Measurements from ENCODE around the gene FGF18.

Gene FGF18

GRCh38 chr5:171420431-171421241 is 1.2 kb downstream of the FGF18 start:
- Histone ChIP-seq H3K4me2 (ENCODE audit: low read length) (no peak overlapping the region; the same call in 1 of the 2 replicates), H3K4me1 (ENCODE audit: insufficient read depth, low read length, severe bottlenecking) (peaks cover 9% of the 10 kb centered on the region), H3K79me2 (ENCODE audit: insufficient read depth, low read length) (no peaks in the 10 kb centered on the region), H3K27ac (ENCODE audit: low read depth, low read length, poor library complexity, severe bottlenecking) (no peak overlapping the region), H3K9me3 (ENCODE audit: low read length) (no peaks in the 10 kb centered on the region), H3K27me3 (ENCODE audit: insufficient read depth, low read length) (no peaks in the 10 kb centered on the region), H3F3A (ENCODE audit: insufficient read depth, low read length) (0 out of 2 replicates have a peak, but pooled peaks cover 3% of the 10 kb centered on the region), H3K9me2 (ENCODE audit: low read depth, low read length) (no peaks in the 10 kb centered on the region), H3K9ac (ENCODE audit: low read length) (no peak overlapping the region), H3K36me3 (ENCODE audit: insufficient read depth, low read length) (no peaks in the 10 kb centered on the region), H2AFZ (ENCODE audit: low read length) (no peak overlapping the region), H3K4me3 (ENCODE audit: low read depth, low read length, poor library complexity, severe bottlenecking) (no peak overlapping the region), H4K20me1 (ENCODE audit: insufficient read depth, low read length) (no peaks in the 10 kb centered on the region)
- TF ChIP-seq CTCF (IDR thresholded peaks at IDR 0.05; ENCODE audit: low read length) (no peak), EZH2 (IDR thresholded peaks at IDR 0.05; ENCODE audit: borderline replicate concordance, low read length) (no peak)

GRCh38 chr5:171421331-171422262 is 2.1 kb downstream of the FGF18 start:
- Histone ChIP-seq H2AFZ (ENCODE audit: low read length) (no peak overlapping the region), H3K27ac (ENCODE audit: low read depth, low read length, poor library complexity, severe bottlenecking) (no peak overlapping the region), H3K36me3 (ENCODE audit: insufficient read depth, low read length) (no peaks in the 10 kb centered on the region), H4K20me1 (ENCODE audit: insufficient read depth, low read length) (no peaks in the 10 kb centered on the region), H3K9ac (ENCODE audit: low read length) (no peak overlapping the region), H3K79me2 (ENCODE audit: insufficient read depth, low read length) (no peaks in the 10 kb centered on the region), H3K9me3 (ENCODE audit: low read length) (no peaks in the 10 kb centered on the region), H3F3A (ENCODE audit: insufficient read depth, low read length) (no peaks in the 10 kb centered on the region), H3K4me1 (ENCODE audit: insufficient read depth, low read length, severe bottlenecking) (peaks cover 9% of the 10 kb centered on the region), H3K4me2 (ENCODE audit: low read length) (no peak overlapping the region), H3K4me3 (ENCODE audit: low read depth, low read length, poor library complexity, severe bottlenecking) (no peak overlapping the region), H3K27me3 (ENCODE audit: insufficient read depth, low read length) (no peaks in the 10 kb centered on the region), H3K9me2 (ENCODE audit: low read depth, low read length) (no peaks in the 10 kb centered on the region)
- TF ChIP-seq CTCF (IDR thresholded peaks at IDR 0.05; ENCODE audit: low read length), result no peak
- TF ChIP-seq EZH2 (IDR thresholded peaks at IDR 0.05; ENCODE audit: borderline replicate concordance, low read length), result no peak

- Histone ChIP-seq H3K4me2 (ENCODE audit: low read length) (no peak overlapping the region), H3K9ac (ENCODE audit: low read length) (no peak overlapping the region), H3F3A (ENCODE audit: insufficient read depth, low read length) (no peaks in the 10 kb centered on the region), H3K9me3 (ENCODE audit: low read length) (no peaks in the 10 kb centered on the region), H3K27me3 (ENCODE audit: insufficient read depth, low read length) (no peaks in the 10 kb centered on the region), H3K27ac (ENCODE audit: low read depth, low read length, poor library complexity, severe bottlenecking) (no peak overlapping the region), H2AFZ (ENCODE audit: low read length) (no peak overlapping the region), H3K9me2 (ENCODE audit: low read depth, low read length) (no peaks in the 10 kb centered on the region), H4K20me1 (ENCODE audit: insufficient read depth, low read length) (no peaks in the 10 kb centered on the region), H3K4me3 (ENCODE audit: low read depth, low read length, poor library complexity, severe bottlenecking) (no peak overlapping the region), H3K4me1 (ENCODE audit: insufficient read depth, low read length, severe bottlenecking) (peaks cover 9% of the 10 kb centered on the region), H3K79me2 (ENCODE audit: insufficient read depth, low read length) (no peaks in the 10 kb centered on the region), H3K36me3 (ENCODE audit: insufficient read depth, low read length) (no peaks in the 10 kb centered on the region)
- TF ChIP-seq EZH2 (IDR thresholded peaks at IDR 0.05; ENCODE audit: borderline replicate concordance, low read length) (no peak), CTCF (IDR thresholded peaks at IDR 0.05; ENCODE audit: low read length) (no peak)
These were observed 3.0 kb downstream of the FGF18 start for GRCh38 chr5:171422495-171422894.

Measured in OCI-LY1 (cell line).